H1 (cell line): ENCODE results near the gene ANKS1B. TPM values are rescaled to one million over a fixed set of nuclear protein-coding genes. Genes with fewer than 3 reads are reported as not detected.

Source experiments
- CTCF ChIA-PET: fragments of 300-600 bp; sonication (Branson Sonifier 250); formaldehyde crosslinking; loops from one replicate; lab custom pipeline; 2021; ENCODE audit not compliant: partially characterized antibody; lab: Charles Lee
- POLR2A ChIA-PET: fragments of 300-600 bp; sonication (Branson Sonifier 250); formaldehyde crosslinking; loops from one replicate; lab custom pipeline; 2021; ENCODE audit warnings: inconsistent platforms; ENCODE audit not compliant: partially characterized antibody; lab: Charles Lee
- DNase-seq, 2 experiments: peaks; one replicate each; pipeline versions ENCODE4 v3.0.0 to v3.0.0-alpha.2; 2010 to 2022; ENCODE audit warnings: low spot score in 2 of 2, low read depth in 1 of 2, mixed read lengths in 1 of 2
- FAIRE-seq: peaks from 2 replicates; lab custom pipeline; 2011; peaks lifted over from hg19 to GRCh38; lab: Jason Lieb, UNC
- H2AFZ ChIP-seq: 2 replicates; pipeline ENCODE4 v1.8.1; 2012; ENCODE audit warnings: low read length, inconsistent platforms
- H2AK5ac ChIP-seq: 2 replicates; pipeline ENCODE4 v1.6.1; 2013; ENCODE audit warnings: low read depth, low read length
- H2BK120ac ChIP-seq: replicated peaks from 2 replicates; pipeline ENCODE3; 2013; ENCODE audit warnings: low read depth, low read length, inconsistent platforms
- H2BK12ac ChIP-seq: 2 replicates; pipeline ENCODE4 v1.6.1; 2013; ENCODE audit warnings: low read depth, low read length
- H2BK15ac ChIP-seq: 2 replicates; pipeline ENCODE4 v1.6.1; 2013; ENCODE audit warnings: low read length
- H2BK20ac ChIP-seq: 2 replicates; pipeline ENCODE4 v1.6.1; 2013; ENCODE audit warnings: low read length
- H2BK5ac ChIP-seq: 2 replicates; pipeline ENCODE4 v1.6.1; 2013; ENCODE audit warnings: low read depth, low read length
- H3K14ac ChIP-seq: 2 replicates; pipeline ENCODE4 v1.6.1; 2013; ENCODE audit warnings: inconsistent platforms; ENCODE audit not compliant: insufficient read length
- H3K18ac ChIP-seq: 2 replicates; pipeline ENCODE4 v1.6.1; 2013; ENCODE audit warnings: low read length; ENCODE audit errors: extremely low read depth
- H3K23ac ChIP-seq: 2 replicates; pipeline ENCODE4 v1.6.1; 2013; ENCODE audit warnings: inconsistent platforms; ENCODE audit not compliant: insufficient read length
- H3K23me2 ChIP-seq: 2 replicates; pipeline ENCODE4 v1.6.1; 2013; ENCODE audit warnings: low read depth, low read length
- H3K27ac ChIP-seq: 2 replicates; pipeline ENCODE4 v1.6.1; 2011; ENCODE audit warnings: low read depth, low read length, inconsistent platforms
- H3K27me3 ChIP-seq, 4 experiments: replicated peaks in 1 of 4; 1 replicate in 1 of 4; 2 replicates in 3 of 4; pipeline versions ENCODE4 v1.6.1 to v1.8.1; 2011 to 2013; ENCODE audit warnings: low read length in 3 of 4, mild to moderate bottlenecking in 3 of 4, inconsistent platforms in 2 of 4, mixed read lengths in 2 of 4, moderate library complexity in 1 of 4; ENCODE audit not compliant: control insufficient read depth in 3 of 4, insufficient read depth in 3 of 4; ENCODE audit errors: extremely low read depth in 1 of 4
- H3K36me3 ChIP-seq, 4 experiments: 2 replicates each; pipeline versions ENCODE4 v1.6.1 to v1.8.1; 2011 to 2013; ENCODE audit warnings: mild to moderate bottlenecking in 4 of 4, low read length in 3 of 4, moderate library complexity in 2 of 4, control low read depth in 1 of 4, inconsistent platforms in 1 of 4; ENCODE audit not compliant: insufficient read depth in 4 of 4, control insufficient read depth in 2 of 4
- H3K4ac ChIP-seq: replicated peaks from 2 replicates; pipeline ENCODE3; 2013; ENCODE audit warnings: low read length, low read depth, mixed read lengths, inconsistent platforms; ENCODE audit not compliant: insufficient read length
- H3K4me1 ChIP-seq, 4 experiments: replicated peaks in 1 of 4; 1 replicate in 1 of 4; 2 replicates in 3 of 4; pipeline versions ENCODE4 v1.6.1 to v1.8.1; 2011 to 2013; ENCODE audit warnings: low read length in 3 of 4, inconsistent platforms in 2 of 4, mixed read lengths in 1 of 4; ENCODE audit not compliant: insufficient read depth in 4 of 4, control insufficient read depth in 3 of 4
- H3K4me2 ChIP-seq, 2 experiments: 2 replicates each; pipeline versions ENCODE4 v1.6.1 to v1.8.1; 2011 to 2013; ENCODE audit warnings: low read depth in 2 of 2, low read length in 2 of 2, control low read depth in 1 of 2, inconsistent platforms in 1 of 2, mild to moderate bottlenecking in 1 of 2; ENCODE audit not compliant: insufficient read depth in 1 of 2
- H3K4me3 ChIP-seq, 4 experiments: fragments of 200-600, 300-600 bp in 1 of 4; sonication (generic), shearing (Covaris generic), sonication (Bioruptor Twin) in 1 of 4; 2 replicates each; pipeline versions ENCODE4 v1.5.1 to v1.8.1; 2011 to 2016; ENCODE audit warnings: low read length in 4 of 4, low read depth in 3 of 4, control low read depth in 2 of 4, inconsistent platforms in 2 of 4, mild to moderate bottlenecking in 2 of 4, mixed read lengths in 1 of 4, moderate library complexity in 1 of 4; ENCODE audit not compliant: insufficient read depth in 2 of 4; ENCODE audit errors: extremely low read depth in 1 of 4
- H3K56ac ChIP-seq: replicated peaks from 2 replicates; pipeline ENCODE3; 2013; ENCODE audit warnings: low read depth, mild to moderate bottlenecking, mixed read lengths, low read length, inconsistent platforms; ENCODE audit not compliant: insufficient read length
- H3K79me1 ChIP-seq: 2 replicates; pipeline ENCODE4 v1.6.1; 2013; ENCODE audit warnings: low read depth, low read length, control low read depth
- H3K79me2 ChIP-seq, 2 experiments: 2 replicates each; pipeline versions ENCODE4 v1.6.1 to v1.8.1; 2012 to 2013; ENCODE audit warnings: low read length in 2 of 2, mild to moderate bottlenecking in 2 of 2, inconsistent platforms in 1 of 2; ENCODE audit not compliant: insufficient read depth in 2 of 2, control insufficient read depth in 1 of 2
- H3K9ac ChIP-seq, 4 experiments: replicated peaks in 1 of 4; 1 replicate in 1 of 4; 2 replicates in 3 of 4; pipeline versions ENCODE4 v1.6.1 to v1.8.1; 2011 to 2013; ENCODE audit warnings: low read depth in 3 of 4, low read length in 3 of 4, control low read depth in 2 of 4, mild to moderate bottlenecking in 2 of 4, moderate library complexity in 2 of 4, inconsistent platforms in 1 of 4; ENCODE audit errors: extremely low read depth in 1 of 4
- H3K9me3 ChIP-seq, 2 experiments: 2 replicates each; pipeline versions ENCODE4 v1.6.1 to v1.8.1; 2012 to 2013; ENCODE audit warnings: mild to moderate bottlenecking in 2 of 2, moderate library complexity in 2 of 2, control low read depth in 1 of 2, inconsistent platforms in 1 of 2, low read depth in 1 of 2, low read length in 1 of 2, mixed read lengths in 1 of 2; ENCODE audit not compliant: insufficient read depth in 2 of 2
- H4K20me1 ChIP-seq, 2 experiments: replicated peaks in 1 of 2; 2 replicates each; pipeline versions ENCODE3 to v1.8.1; 2011 to 2013; ENCODE audit warnings: inconsistent platforms in 2 of 2, low read length in 2 of 2, mild to moderate bottlenecking in 1 of 2; ENCODE audit not compliant: insufficient read depth in 2 of 2, control insufficient read depth in 1 of 2
- H4K5ac ChIP-seq: 2 replicates; pipeline ENCODE4 v1.6.1; 2013; ENCODE audit warnings: low read length, low read depth, mixed read lengths, inconsistent platforms; ENCODE audit not compliant: insufficient read length
- H4K8ac ChIP-seq: 2 replicates; pipeline ENCODE4 v1.8.0; 2013; ENCODE audit warnings: mild to moderate bottlenecking, moderate library complexity, low read length, inconsistent platforms; ENCODE audit not compliant: insufficient read depth; ENCODE audit errors: extremely low read depth
- H4K91ac ChIP-seq: replicated peaks from 2 replicates; pipeline ENCODE3; 2013; ENCODE audit warnings: low read length, mixed read lengths, inconsistent platforms; ENCODE audit not compliant: insufficient read length
- ASH2L ChIP-seq: fragments of 200-600, 300-600 bp; sonication (generic); IDR thresholded peaks from one replicate; pipeline ENCODE4 v1.7.1; 2017; ENCODE audit warnings: low read length
- BCL11A ChIP-seq, 2 experiments: IDR thresholded peaks; one replicate each; pipeline ENCODE4 v1.6.1; 2011; ENCODE audit warnings: low read depth in 2 of 2, low read length in 2 of 2, mild to moderate bottlenecking in 2 of 2
- CHD1 ChIP-seq: IDR thresholded peaks from 2 replicates; pipeline ENCODE4 v1.6.1; 2012; ENCODE audit warnings: low read depth, low read length, improper control_type of control experiment
- EGR1 ChIP-seq: IDR thresholded peaks from 2 replicates; pipeline ENCODE4 v1.6.1; 2011; ENCODE audit warnings: low read depth, low read length, borderline replicate concordance
- EP300 ChIP-seq, 2 experiments: IDR thresholded peaks; 1 replicate in 1 of 2; 2 replicates in 1 of 2; pipeline ENCODE4 v1.6.1; 2011 to 2012; ENCODE audit warnings: low read depth in 2 of 2, low read length in 2 of 2, mild to moderate bottlenecking in 2 of 2, borderline replicate concordance in 1 of 2, inconsistent platforms in 1 of 2, moderate library complexity in 1 of 2
- EZH2 ChIP-seq: fragments of 200-600 bp; sonication (generic); IDR thresholded peaks from 2 replicates; pipeline ENCODE4 v1.7.1; 2012; ENCODE audit warnings: low read depth, mild to moderate bottlenecking, moderate library complexity, low read length, inconsistent platforms; ENCODE audit not compliant: severe bottlenecking
- GTF2F1 ChIP-seq: IDR thresholded peaks from 2 replicates; pipeline ENCODE4 v1.6.1; 2012; ENCODE audit warnings: low read depth, low read length, improper control_type of control experiment, borderline replicate concordance
- KDM5A ChIP-seq: fragments of 200-600 bp; IDR thresholded peaks from 2 replicates; pipeline ENCODE4 v1.7.1; 2012; ENCODE audit warnings: mild to moderate bottlenecking, low read length, inconsistent platforms, mixed read lengths
- MAFK ChIP-seq: IDR thresholded peaks from 2 replicates; pipeline ENCODE4 v1.6.1; 2012; ENCODE audit warnings: low read depth, mild to moderate bottlenecking, improper control_type of control experiment, low read length
- PHF8 ChIP-seq: fragments of 200-600 bp; sonication (generic); conservative IDR thresholded peaks from 2 replicates; pipeline ENCODE4 v1.7.1; 2012; ENCODE audit warnings: low read depth, mild to moderate bottlenecking, inconsistent platforms, low read length, moderate library complexity
- SIN3A ChIP-seq, 2 experiments: IDR thresholded peaks in 1 of 2; conservative IDR thresholded peaks in 1 of 2; 2 replicates each; pipeline ENCODE4 v1.6.1; 2011 to 2012; ENCODE audit warnings: low read length in 2 of 2, improper control_type of control experiment in 1 of 2, low read depth in 1 of 2, mild to moderate bottlenecking in 1 of 2
- SRF ChIP-seq: IDR thresholded peaks from 2 replicates; pipeline ENCODE4 v1.6.1; 2011; ENCODE audit warnings: mild to moderate bottlenecking, low read depth, low read length, moderate library complexity
- TAF7 ChIP-seq: optimal IDR thresholded peaks from 2 replicates; pipeline ENCODE3; 2011; ENCODE audit warnings: low read depth, mild to moderate bottlenecking, inconsistent platforms, low read length, moderate library complexity, borderline replicate concordance
- ZNF274 ChIP-seq: IDR thresholded peaks from 2 replicates; pipeline ENCODE4 v1.7.0; 2012; ENCODE audit warnings: low read length, borderline replicate concordance; ENCODE audit errors: extremely low read depth
- WGBS, 2 experiments: shearing (Covaris generic) in 1 of 2; methylation state at CpG; one replicate each; pipeline versions ENCODE4 v1.1.6 to v1.1.7; 2013 to 2015; ENCODE audit warnings: low lambda C conversion rate in 2 of 2, mixed read lengths in 2 of 2, inconsistent platforms in 1 of 2, low coverage in 1 of 2, missing lambda C conversion rate in 1 of 2; ENCODE audit not compliant: insufficient replicate concordance in 2 of 2, insufficient coverage in 1 of 2, insufficient read length in 1 of 2; ENCODE audit errors: extremely low coverage in 1 of 2, missing lambda C conversion rate in 1 of 2; 5-methylcytosine and 5-hydroxymethylcytosine counted together
- polyA plus RNA-seq, 7 experiments: library from polyadenylated mRNA; depleted of rRNA in 3 of 7; stranded (reverse) in 5 of 7; unstranded in 2 of 7; fragments of >200 nt in 5 of 7; fragments of 200-250 nt in 2 of 7; gene quantifications; 1 replicate in 5 of 7; 2 replicates in 1 of 7; 4 replicates in 1 of 7; pipeline versions ENCODE4 v1.2.1 to v1.2.3, GENCODE V29; 2011 to 2013; ENCODE audit warnings: missing spikeins in 2 of 7, mixed read lengths in 2 of 7
- total RNA-seq: library from RNA; stranded (reverse); fragmentation: NEBNext Ultra II Directional; extraction: Animal tissue kit (Norgen Biotek cat#: 25700); gene quantifications from 2 replicates; pipeline ENCODE4 v1.2.1, GENCODE V29; 2021

The ANKS1B gene
- total and polyA plus RNA-seq, 2 of the 8 experiments (the other 6 are each of a cell fraction or from before 2014, with no cell fraction given), result 2.7 to 6.1 TPM

DNA sequence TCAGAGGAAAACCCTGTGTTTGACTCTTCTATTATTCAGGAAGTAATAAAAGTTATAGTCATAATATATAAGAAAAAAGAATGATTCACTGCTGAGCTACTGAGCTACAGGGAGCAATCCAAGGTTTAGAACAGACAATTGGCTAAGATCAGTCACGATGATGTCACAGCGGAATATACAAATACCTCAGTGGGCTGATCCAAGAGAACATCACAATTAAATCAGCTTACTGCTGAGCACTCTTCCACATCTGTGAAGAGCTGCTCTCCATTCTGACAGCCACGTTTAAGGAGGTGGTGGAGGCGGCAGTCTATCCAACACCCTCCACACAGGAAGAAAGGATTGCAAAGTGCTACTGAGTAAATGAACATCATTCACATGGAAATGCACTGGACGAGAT lies 1068.6 kb downstream of the ANKS1B start:
- H3K4me2 ChIP-seq, result no peak overlapping the region
- FAIRE-seq, result no peak
- no peak overlapping the region for H2BK15ac ChIP-seq
- no peaks in the 10 kb centered on the region for H4K20me1 ChIP-seq
- no peak overlapping the region for H3K27ac ChIP-seq
- no peaks in the 10 kb centered on the region for H3K9me3 ChIP-seq
- H3K14ac ChIP-seq, result no peak overlapping the region
- no peaks in the 10 kb centered on the region; the same call in 1 of the 2 replicates for H3K23me2 ChIP-seq
- no peak overlapping the region for H3K18ac ChIP-seq
- H2BK12ac ChIP-seq, result no peak overlapping the region
- no peak overlapping the region for H4K8ac ChIP-seq
- no peaks in the 10 kb centered on the region for H3K79me1 ChIP-seq
- no peaks in the 10 kb centered on the region for H3K4me1 ChIP-seq
- no peaks in the 10 kb centered on the region for H3K27me3 ChIP-seq
- ChIA-PET POLR2A (no interaction called here), CTCF (interaction anchor here (0.7 to 1.3 kb wide), 2 partner anchors 16 to 24 kb away, joined by 3 read pairs; no protein-coding TSS in a partner anchor)
- no peak overlapping the region for H2BK20ac ChIP-seq
- 82% methylated on average over 5 of the region's 5 CpGs; no CpG with 5 or more reads in 1 of the 2 experiments for WGBS, 2 experiments
- no peak overlapping the region for H2BK120ac ChIP-seq
- no peak overlapping the region for H3K4me3 ChIP-seq
- no peak overlapping the region for H2AK5ac ChIP-seq
- H4K91ac ChIP-seq, result no peak overlapping the region
- no peak for DNase-seq
- TF ChIP-seq PHF8 (no peak), MAFK (no peak), ZNF274 (no peak), EZH2 (no peak), SRF (no peak), EGR1 (no peak), ASH2L (no peak), KDM5A (no peak), SIN3A (conservative IDR thresholded peaks at IDR 0.05 in 1 of 2, IDR thresholded peaks at IDR 0.05 in 1 of 2; ENCODE audit: low read depth in 1 of 2, low read length in 2 of 2) (no peak), GTF2F1 (no peak), TAF7 (no peak), BCL11A (IDR thresholded peaks at IDR 0.05; ENCODE audit: low read depth in 2 of 2, low read length in 2 of 2) (no peak), CHD1 (no peak), EP300 (IDR thresholded peaks at IDR 0.05; ENCODE audit: borderline replicate concordance in 1 of 2, low read depth in 2 of 2, low read length in 2 of 2) (no peak)
- no peak overlapping the region for H2AFZ ChIP-seq
- no peak overlapping the region for H3K9ac ChIP-seq
- no peak overlapping the region for H3K4ac ChIP-seq
- no peak overlapping the region for H3K56ac ChIP-seq
- no peak overlapping the region for H4K5ac ChIP-seq
- H3K36me3 ChIP-seq, result no peaks in the 10 kb centered on the region
- H3K23ac ChIP-seq, result no peak overlapping the region
- no peaks in the 10 kb centered on the region for H3K79me2 ChIP-seq
- H2BK5ac ChIP-seq, result no peak overlapping the region
